Measurements from ENCODE around the gene RPL36. TPM values are rescaled to one million over a fixed set of nuclear protein-coding genes. Genes with fewer than 3 reads are reported as not detected.

Gene RPL36
- total and polyA plus RNA-seq, 2 experiments from 2014 or later: 895 to 3,204 TPM

DNA sequence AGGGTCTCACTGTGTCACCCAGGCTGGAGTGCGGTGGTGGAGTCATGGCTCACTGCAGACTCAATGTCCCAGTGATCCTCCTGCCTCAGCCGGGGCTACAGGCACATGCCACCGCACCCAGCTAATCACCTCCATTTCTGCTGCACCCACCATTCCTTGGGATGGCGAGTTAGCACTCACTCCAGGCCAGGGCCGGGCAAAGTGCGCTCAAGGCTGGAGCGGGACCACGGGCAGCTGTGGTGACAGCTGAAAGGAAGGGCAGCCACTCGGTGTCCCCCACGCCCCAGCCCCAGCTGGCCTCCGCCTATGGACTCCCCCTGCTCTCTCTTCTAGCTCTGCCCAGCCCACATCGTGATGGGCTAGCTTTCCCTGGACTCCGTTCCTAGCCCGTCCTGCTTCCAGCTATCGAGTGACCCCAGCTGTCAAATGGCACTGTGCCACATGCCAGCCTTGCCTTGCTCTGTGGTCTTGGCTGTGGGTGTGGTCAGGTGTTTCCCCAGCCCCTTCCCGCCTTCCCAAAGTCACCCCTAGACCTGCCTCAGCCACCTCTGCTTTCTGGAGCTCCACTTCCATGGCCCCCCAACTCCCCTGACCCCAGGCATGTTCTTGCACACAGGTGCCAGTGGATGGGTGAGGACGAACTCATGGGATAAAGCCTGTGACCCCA is 13.9 kb upstream of the RPL36 start:
- Mint-ChIP-seq H3K27me3 (ENCODE audit: insufficient read depth, low read depth, poor library complexity) (peaks cover 30% of the 10 kb centered on the region), H3K4me1 (peaks cover 13% of the 10 kb centered on the region), H3K36me3 (ENCODE audit: low read depth) (peaks cover 17% of the 10 kb centered on the region), H3K27ac (no peak overlapping the region), H3K4me3 (no peak overlapping the region), H3K9me3 (no peaks in the 10 kb centered on the region)
- no peaks in the 10 kb centered on the region; the same call in 1 of the 2 replicates for H3K4me1 ChIP-seq (ENCODE audit: insufficient read depth)
- no peak overlapping the region for H2AFZ ChIP-seq
- ATAC-seq (no peak), DNase-seq (ENCODE audit: low spot score) (no peak)
- no peak overlapping the region for H3K27ac ChIP-seq (ENCODE audit: low read depth)
- H3K36me3 ChIP-seq (ENCODE audit: insufficient read depth): no peaks in the 10 kb centered on the region
- H3K9me2 ChIP-seq (ENCODE audit: insufficient read depth): no peaks in the 10 kb centered on the region
- no peaks in the 10 kb centered on the region for H3K79me2 ChIP-seq (replicated peaks; ENCODE audit: insufficient read depth)
- 0 out of 2 replicates have a peak, but pooled peaks cover 5% of the 10 kb centered on the region for H3F3A ChIP-seq (replicated peaks; ENCODE audit: low read depth)
- H4K20me1 ChIP-seq (replicated peaks; ENCODE audit: insufficient read depth): no peaks in the 10 kb centered on the region; the same call in none of the 2 replicates
- TF ChIP-seq POLR2AphosphoS5 (IDR thresholded peaks at IDR 0.05; ENCODE audit: low read depth): no peak
- TF ChIP-seq CTCF (conservative IDR thresholded peaks at IDR 0.05; ENCODE audit: low read depth in 2 of 2): no peak
- no peak for TF ChIP-seq EZH2 (IDR thresholded peaks at IDR 0.05; ENCODE audit: low read depth, unreplicated experiment)
- TF ChIP-seq REST (IDR thresholded peaks at IDR 0.05; ENCODE audit: unreplicated experiment): no peak
- TF ChIP-seq JUNB (IDR thresholded peaks at IDR 0.05; ENCODE audit: unreplicated experiment): no peak
- H3K4me2 ChIP-seq: no peak overlapping the region
- no peak overlapping the region for H3K4me3 ChIP-seq
- H3K27me3 ChIP-seq (ENCODE audit: insufficient read depth): no peaks in the 10 kb centered on the region

DNA sequence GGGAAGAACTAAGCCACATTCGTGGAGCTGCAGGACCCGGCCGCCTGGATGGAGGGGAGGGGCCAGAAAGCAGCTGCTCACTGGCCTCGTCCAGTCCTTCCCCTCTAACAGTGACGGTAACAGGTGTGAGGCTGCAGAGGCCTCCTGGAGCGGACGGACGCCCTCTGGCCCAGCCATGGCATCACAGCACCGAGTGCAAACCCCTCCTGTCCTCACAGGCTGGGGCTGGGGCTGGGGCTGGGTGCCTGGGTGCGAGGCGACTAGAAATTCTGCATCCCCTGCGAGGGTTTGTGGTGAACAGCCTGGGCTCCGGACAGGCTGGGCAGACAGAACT is 13.4 kb upstream of the RPL36 start:
- Histone ChIP-seq H3K27ac (ENCODE audit: low read depth) (no peak overlapping the region), H3K4me1 (ENCODE audit: insufficient read depth) (no peaks in the 10 kb centered on the region; the same call in 1 of the 2 replicates), H3K4me3 (no peak overlapping the region), H4K20me1 (replicated peaks; ENCODE audit: insufficient read depth) (no peaks in the 10 kb centered on the region; the same call in none of the 2 replicates), H3K4me2 (no peak overlapping the region), H3K79me2 (replicated peaks; ENCODE audit: insufficient read depth) (no peaks in the 10 kb centered on the region), H3K27me3 (ENCODE audit: insufficient read depth) (no peaks in the 10 kb centered on the region), H3K9me2 (ENCODE audit: insufficient read depth) (peaks cover 3% of the 10 kb centered on the region), H3K36me3 (ENCODE audit: insufficient read depth) (no peaks in the 10 kb centered on the region), H3F3A (replicated peaks; ENCODE audit: low read depth) (0 out of 2 replicates have a peak, but pooled peaks cover 4% of the 10 kb centered on the region), H2AFZ (no peak overlapping the region)
- Mint-ChIP-seq H3K27me3 (ENCODE audit: insufficient read depth, low read depth, poor library complexity) (peaks cover 33% of the 10 kb centered on the region), H3K4me3 (no peak overlapping the region), H3K36me3 (ENCODE audit: low read depth) (peaks cover 14% of the 10 kb centered on the region), H3K27ac (no peak overlapping the region), H3K4me1 (peaks cover 17% of the 10 kb centered on the region), H3K9me3 (no peaks in the 10 kb centered on the region)
- ATAC-seq: no peak
- no peak for DNase-seq (ENCODE audit: low spot score)
- TF ChIP-seq STAT1 (IDR thresholded peaks at IDR 0.05; ENCODE audit: unreplicated experiment): no peak
- TF ChIP-seq CTCF (conservative IDR thresholded peaks at IDR 0.05; ENCODE audit: low read depth in 2 of 2): no peak
- TF ChIP-seq EZH2phosphoT487 (IDR thresholded peaks at IDR 0.05; ENCODE audit: unreplicated experiment): no peak
- TF ChIP-seq JUNB (IDR thresholded peaks at IDR 0.05; ENCODE audit: unreplicated experiment): no peak
- no peak for TF ChIP-seq CREB1 (CRISPR knock-in tag; IDR thresholded peaks at IDR 0.05; ENCODE audit: low read depth)
